ENCODE measurements around the gene ITIH3. TPM values are rescaled to one million over a fixed set of nuclear protein-coding genes. Genes with fewer than 3 reads are reported as not detected.

Gene ITIH3
- total RNA-seq, 6 donors from 2014 or later, result 2.1 to 13.5 (median 7.0) TPM

DNA sequence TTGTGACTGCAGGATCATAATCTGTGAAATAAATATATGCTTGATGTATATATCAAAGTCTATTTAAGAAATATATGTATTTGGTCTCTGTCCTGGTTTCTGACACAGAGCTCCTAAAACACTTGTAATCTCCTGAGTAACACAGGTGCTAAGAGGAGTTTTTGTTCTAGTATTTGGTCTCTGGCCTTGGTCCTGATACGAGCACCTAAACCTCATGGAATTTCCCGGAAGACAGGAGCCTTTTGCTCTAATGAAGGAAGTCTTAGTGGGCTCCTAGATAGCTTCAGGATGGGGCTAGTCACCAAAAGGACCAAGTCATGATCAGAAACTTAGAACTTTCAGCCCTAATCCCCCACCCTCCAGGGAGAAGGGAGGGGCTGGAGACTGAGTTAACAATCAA is 59.4 kb downstream of the ITIH3 start:
- Histone ChIP-seq H3K9me3 (no peaks in the 10 kb centered on the region), H3K4me1 (peaks cover 0 to 11% (median 3%) of the 10 kb centered on the region in 4 donors), H3K4me3 (no peak overlapping the region), H3K36me3 (peaks cover 0 to 41% (median 25%) of the 10 kb centered on the region in 4 donors), H3K27ac (no peak overlapping the region), H3K27me3 (no peaks in the 10 kb centered on the region)
- no peak for DNase-seq
- no peak for ATAC-seq (ENCODE audit: low FRiP score in 2 of 2)
- 89 to 94% methylated on average over 2 of the region's 2 CpGs for WGBS, 2 donors
- TF ChIP-seq POLR2AphosphoS5 (IDR thresholded peaks at IDR 0.05) (no peak), EP300 (IDR thresholded peaks at IDR 0.05) (no peak), POLR2A (IDR thresholded peaks at IDR 0.05) (no peak)
- TF ChIP-seq, protein P1, sequence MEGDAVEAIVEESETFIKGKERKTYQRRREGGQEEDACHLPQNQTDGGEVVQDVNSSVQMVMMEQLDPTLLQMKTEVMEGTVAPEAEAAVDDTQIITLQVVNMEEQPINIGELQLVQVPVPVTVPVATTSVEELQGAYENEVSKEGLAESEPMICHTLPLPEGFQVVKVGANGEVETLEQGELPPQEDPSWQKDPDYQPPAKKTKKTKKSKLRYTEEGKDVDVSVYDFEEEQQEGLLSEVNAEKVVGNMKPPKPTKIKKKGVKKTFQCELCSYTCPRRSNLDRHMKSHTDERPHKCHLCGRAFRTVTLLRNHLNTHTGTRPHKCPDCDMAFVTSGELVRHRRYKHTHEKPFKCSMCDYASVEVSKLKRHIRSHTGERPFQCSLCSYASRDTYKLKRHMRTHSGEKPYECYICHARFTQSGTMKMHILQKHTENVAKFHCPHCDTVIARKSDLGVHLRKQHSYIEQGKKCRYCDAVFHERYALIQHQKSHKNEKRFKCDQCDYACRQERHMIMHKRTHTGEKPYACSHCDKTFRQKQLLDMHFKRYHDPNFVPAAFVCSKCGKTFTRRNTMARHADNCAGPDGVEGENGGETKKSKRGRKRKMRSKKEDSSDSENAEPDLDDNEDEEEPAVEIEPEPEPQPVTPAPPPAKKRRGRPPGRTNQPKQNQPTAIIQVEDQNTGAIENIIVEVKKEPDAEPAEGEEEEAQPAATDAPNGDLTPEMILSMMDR (IDR thresholded peaks at IDR 0.05), result no peak

DNA sequence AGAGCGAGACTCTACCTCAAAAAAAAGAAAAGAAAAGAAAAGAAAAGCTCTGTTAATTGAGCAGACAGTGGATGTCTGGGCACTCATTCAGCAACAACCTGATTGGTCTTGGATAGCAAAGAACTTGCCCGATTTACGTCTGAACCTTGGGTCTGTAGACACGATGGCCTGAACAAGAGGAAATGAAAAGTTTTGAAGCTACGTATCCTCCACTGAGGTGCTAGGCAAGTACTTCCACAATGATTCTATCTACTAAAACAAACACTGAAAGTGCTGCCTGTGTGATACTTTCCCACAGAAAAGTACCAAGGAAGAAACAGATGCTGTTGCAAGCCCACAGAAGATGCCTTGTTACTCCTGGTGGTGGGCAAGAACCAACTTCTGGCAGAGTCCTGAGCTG is 62.1 kb downstream of the ITIH3 start:
- Histone ChIP-seq H3K27me3 (no peaks in the 10 kb centered on the region), H3K4me1 (peaks cover 0 to 11% (median 3%) of the 10 kb centered on the region in 4 donors), H3K27ac (no peak overlapping the region), H3K9me3 (no peaks in the 10 kb centered on the region), H3K4me3 (no peak overlapping the region), H3K36me3 (peaks cover 0 to 18% (median 10%) of the 10 kb centered on the region in 4 donors)
- DNase-seq, result no peak
- 90 to 91% methylated on average over 5 of the region's 5 CpGs for WGBS, 2 donors
- no peak for ATAC-seq (ENCODE audit: low FRiP score in 2 of 2)
- no peak for TF ChIP-seq EP300 (IDR thresholded peaks at IDR 0.05)
- TF ChIP-seq, protein P1 (IDR thresholded peaks at IDR 0.05), result no peak
- no peak for TF ChIP-seq POLR2A (IDR thresholded peaks at IDR 0.05)
- TF ChIP-seq POLR2AphosphoS5 (IDR thresholded peaks at IDR 0.05), result no peak

DNA sequence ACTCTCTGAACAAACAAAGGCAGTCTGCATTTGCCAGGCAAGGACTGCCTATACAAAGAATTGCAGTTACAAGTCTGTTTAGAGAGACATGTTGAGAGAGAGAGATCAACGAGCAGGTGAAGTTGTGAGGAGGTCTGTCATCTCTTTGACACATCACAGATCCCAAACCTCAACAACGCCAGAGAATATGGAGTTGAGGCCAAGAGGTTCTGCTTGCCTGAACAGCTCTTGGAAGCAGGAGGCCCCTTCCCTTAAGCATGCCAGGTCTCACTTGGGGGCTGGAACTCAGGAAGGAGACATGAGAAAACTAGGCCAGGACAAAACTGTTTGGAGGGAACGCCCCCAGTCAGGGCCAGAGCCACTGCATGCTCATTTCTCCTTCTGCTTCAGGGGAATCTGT is 62.5 kb downstream of the ITIH3 start:
- Histone ChIP-seq H3K27ac (no peak overlapping the region), H3K4me3 (no peak overlapping the region), H3K9me3 (no peaks in the 10 kb centered on the region), H3K27me3 (no peaks in the 10 kb centered on the region), H3K36me3 (peaks cover 0 to 14% (median 6%) of the 10 kb centered on the region in 4 donors), H3K4me1 (peaks cover 0 to 8% (median 2%) of the 10 kb centered on the region in 4 donors)
- 68 to 81% methylated on average over 3 of the region's 3 CpGs for WGBS, 2 donors
- DNase-seq (no peak), ATAC-seq (ENCODE audit: low FRiP score in 2 of 2) (no peak)
- TF ChIP-seq POLR2A (IDR thresholded peaks at IDR 0.05), result no peak
- TF ChIP-seq, protein P1 (IDR thresholded peaks at IDR 0.05), result no peak
- TF ChIP-seq POLR2AphosphoS5 (IDR thresholded peaks at IDR 0.05), result no peak
- TF ChIP-seq EP300 (IDR thresholded peaks at IDR 0.05), result no peak

DNA sequence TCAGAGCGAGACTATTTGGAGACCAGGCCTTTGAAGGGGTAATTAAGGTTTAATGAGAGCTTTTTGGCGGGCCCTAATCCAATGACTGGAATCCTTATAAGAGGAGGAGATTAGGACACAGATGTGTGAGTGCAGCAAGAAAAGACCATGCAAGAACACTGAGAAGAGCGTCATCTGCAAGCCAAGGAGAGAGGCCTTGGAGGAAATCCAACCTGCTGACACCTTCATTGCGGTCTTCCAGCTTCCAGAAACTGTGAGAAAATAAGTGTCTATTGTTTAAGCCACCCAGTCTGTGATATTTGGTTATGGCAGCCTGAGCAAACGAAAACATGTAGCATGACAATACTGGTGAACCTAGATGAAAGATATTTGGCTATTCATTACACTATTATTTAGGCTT is 63.3 kb downstream of the ITIH3 start:
- no peak overlapping the region for H3K4me3 ChIP-seq
- no peak for TF ChIP-seq EP300 (IDR thresholded peaks at IDR 0.05)
- no peak for TF ChIP-seq POLR2AphosphoS5 (IDR thresholded peaks at IDR 0.05)
- no peak for TF ChIP-seq POLR2A (IDR thresholded peaks at IDR 0.05)
- TF ChIP-seq, protein P1 (IDR thresholded peaks at IDR 0.05), result no peak
- H3K27me3 ChIP-seq, result no peaks in the 10 kb centered on the region
- H3K4me1 ChIP-seq, result peaks cover 0 to under 1% (median 0%) of the 10 kb centered on the region in 4 donors
- H3K36me3 ChIP-seq, result peaks cover 0 to 10% (median 3%) of the 10 kb centered on the region in 4 donors
- no peaks in the 10 kb centered on the region for H3K9me3 ChIP-seq
- no peak overlapping the region for H3K27ac ChIP-seq
- DNase-seq, result no peak
- 74 to 97% methylated on average over 5 of the region's 5 CpGs for WGBS, 2 donors
- ATAC-seq (ENCODE audit: low FRiP score in 2 of 2), result no peak

Small RNAs within 50 kb of the gene (small RNA-seq; reads per million reads assigned to genes)
- gene MIR8064 (0 reads per million in 4 donors), gene MUSTN1 (0 reads per million in 4 donors)

Other genes with a start within 250 kb of the ITIH3 start
- gene PBRM1, start 108.9 kb upstream of the ITIH3 start, total RNA-seq, result 100 to 1,000 TPM in 1 of 6 donors, 10 to 100 TPM in 5; 60.9 to 151 (median 81.6) TPM
- gene GNL3, start 108.8 kb upstream of the ITIH3 start, total RNA-seq, result 10 to 100 TPM; 12.0 to 93.3 (median 44.1) TPM
- gene GLT8D1, start 89.0 kb upstream of the ITIH3 start, total RNA-seq, result 10 to 100 TPM; 29.3 to 70.2 (median 38.6) TPM
- gene SPCS1, start 88.7 kb upstream of the ITIH3 start, total RNA-seq, result 10 to 100 TPM; 13.6 to 92.4 (median 77.6) TPM
- 10 to 100 TPM; 17.8 to 28.6 (median 24.2) TPM for gene NEK4, start 23.9 kb upstream of the ITIH3 start, total RNA-seq
- gene ITIH1, start 17.2 kb upstream of the ITIH3 start, total RNA-seq, result under 1 TPM in 2 of 6 donors, not detected in 4; 0.40 to 0.54 TPM
- gene ITIH4, start 35.9 kb downstream of the ITIH3 start, total RNA-seq, result 100 to 1,000 TPM in 1 of 6 donors, 10 to 100 TPM in 4, 1 to 10 TPM in 1; 9.9 to 102 (median 21.8) TPM
- gene MUSTN1, start 40.2 kb downstream of the ITIH3 start, total RNA-seq, result 10 to 100 TPM in 2 of 6 donors, 1 to 10 TPM in 4; 1.2 to 62.9 (median 6.5) TPM
- gene STIMATE, start 102.8 kb downstream of the ITIH3 start, total RNA-seq, result 10 to 100 TPM; 39.7 to 87.0 (median 44.9) TPM